GM23338 (cell line): ENCODE measurements around the gene RGMB. TPM values are rescaled to one million over a fixed set of nuclear protein-coding genes. Genes with fewer than 3 reads are reported as not detected.

Experiments
- ATAC-seq: fragments of 200-7000 bp; cut with Tn5 transposase; 3 replicates; pipeline ENCODE4 v1.9.1; 2020
- DNase-seq: peaks from one replicate; pipeline ENCODE4 v3.0.0-alpha.2; 2015; ENCODE audit warnings: low spot score
- H2AFZ ChIP-seq: fragments of 200-600 bp; sonication (generic); 2 replicates; pipeline ENCODE4 v1.8.0; 2016; ENCODE audit warnings: antibody characterized with exemption, mild to moderate bottlenecking, moderate library complexity
- H3F3A ChIP-seq: fragments of 200-600 bp; sonication (generic); replicated peaks from 2 replicates; pipeline ENCODE4 v1.8.0; 2017; ENCODE audit warnings: antibody characterized with exemption, mixed run types, low read depth
- H3K27ac ChIP-seq: fragments of 200-600 bp; sonication (generic); 2 replicates; pipeline ENCODE4 v1.6.1; 2016; ENCODE audit warnings: low read depth
- H3K27me3 ChIP-seq: fragments of 200-600 bp; sonication (generic); 2 replicates; pipeline ENCODE4 v1.8.0; 2016; ENCODE audit warnings: mild to moderate bottlenecking, mixed run types, moderate library complexity; ENCODE audit not compliant: insufficient read depth
- H3K36me3 ChIP-seq: fragments of 200-600 bp; sonication (generic); 2 replicates; pipeline ENCODE4 v1.8.0; 2016; ENCODE audit warnings: mild to moderate bottlenecking; ENCODE audit not compliant: insufficient read depth
- H3K4me1 ChIP-seq: fragments of 200-600 bp; sonication (generic); 2 replicates; pipeline ENCODE4 v1.8.0; 2016; ENCODE audit warnings: mild to moderate bottlenecking, moderate library complexity; ENCODE audit not compliant: insufficient read depth
- H3K4me2 ChIP-seq: fragments of 200-600 bp; sonication (generic); 2 replicates; pipeline ENCODE4 v1.7.1; 2017; ENCODE audit warnings: mixed run types
- H3K4me3 ChIP-seq: fragments of 200-600 bp; sonication (generic); 2 replicates; pipeline ENCODE4 v1.6.1; 2016; ENCODE audit warnings: mixed run types
- H3K79me2 ChIP-seq: fragments of 200-600 bp; sonication (generic); replicated peaks from 2 replicates; pipeline ENCODE4 v1.8.0; 2017; ENCODE audit warnings: mild to moderate bottlenecking; ENCODE audit not compliant: insufficient read depth
- H3K9me2 ChIP-seq: fragments of 200-600 bp; sonication (generic); 2 replicates; pipeline ENCODE4 v1.8.0; 2017; ENCODE audit not compliant: insufficient read depth
- H4K20me1 ChIP-seq: fragments of 200-600 bp; sonication (generic); replicated peaks from 2 replicates; pipeline ENCODE4 v1.8.0; 2017; ENCODE audit warnings: mild to moderate bottlenecking; ENCODE audit not compliant: insufficient read depth
- H3K27ac Mint-ChIP-seq: 2 replicates; pipeline ENCODE4 v1.8.0; 2020; ENCODE audit warnings: inconsistent platforms, mild to moderate bottlenecking, moderate library complexity, mixed read lengths
- H3K27me3 Mint-ChIP-seq: 3 replicates; pipeline ENCODE4 v1.8.0; 2022; ENCODE audit warnings: low read depth, mild to moderate bottlenecking, moderate library complexity, mixed read lengths, inconsistent platforms; ENCODE audit not compliant: insufficient read depth, poor library complexity
- H3K36me3 Mint-ChIP-seq: 3 replicates; pipeline ENCODE4 v1.8.0; 2021; ENCODE audit warnings: low read depth, mild to moderate bottlenecking, inconsistent platforms, moderate library complexity, mixed read lengths
- H3K4me1 Mint-ChIP-seq: 3 replicates; pipeline ENCODE4 v1.8.0; 2020; ENCODE audit warnings: mild to moderate bottlenecking, inconsistent platforms, mixed read lengths
- H3K4me3 Mint-ChIP-seq: 3 replicates; pipeline ENCODE4 v1.8.0; 2021; ENCODE audit warnings: moderate library complexity, mild to moderate bottlenecking, inconsistent platforms, mixed read lengths
- H3K9me3 Mint-ChIP-seq: 3 replicates; pipeline ENCODE4 v1.8.0; 2020; ENCODE audit warnings: moderate library complexity, mild to moderate bottlenecking, inconsistent platforms, mixed read lengths
- CREB1 ChIP-seq: fragments of 250-450 bp; sonication (Bioruptor Pico); IDR thresholded peaks from 2 replicates; pipeline ENCODE4 v1.5.0; 2020; ENCODE audit warnings: low read depth, mild to moderate bottlenecking, moderate library complexity
- CTCF ChIP-seq, 2 experiments: fragments of 200-600 bp in 1 of 2; sonication (generic) in 1 of 2; conservative IDR thresholded peaks; 2 replicates each; pipeline versions ENCODE4 v1.5.1 to v1.6.1; 2016 to 2017; ENCODE audit warnings: antibody characterized with exemption in 2 of 2, low read depth in 2 of 2, mild to moderate bottlenecking in 2 of 2, moderate library complexity in 1 of 2
- EZH2 ChIP-seq: fragments of 200-600 bp; sonication (generic); IDR thresholded peaks from one replicate; pipeline ENCODE4 v1.8.0; 2017; ENCODE audit warnings: antibody characterized with exemption, mild to moderate bottlenecking, low read depth; ENCODE audit not compliant: unreplicated experiment
- EZH2phosphoT487 ChIP-seq: fragments of 200-600 bp; sonication (generic); IDR thresholded peaks from one replicate; pipeline ENCODE4 v1.8.1; 2018; ENCODE audit warnings: antibody characterized with exemption; ENCODE audit not compliant: unreplicated experiment
- NANOG ChIP-seq: IDR thresholded peaks from 2 replicates; pipeline ENCODE4 v1.6.1; 2016; ENCODE audit warnings: antibody characterized with exemption, borderline replicate concordance
- ZNF114 ChIP-seq: fragments of 250-450 bp; sonication (Bioruptor Pico); IDR thresholded peaks from 2 replicates; pipeline ENCODE4 v1.5.0; 2020; ENCODE audit warnings: mild to moderate bottlenecking, moderate library complexity
- ZNF462 ChIP-seq: fragments of 250-450 bp; sonication (Bioruptor Pico); IDR thresholded peaks from 2 replicates; pipeline ENCODE4 v1.5.0; 2020; ENCODE audit warnings: mild to moderate bottlenecking, moderate library complexity
- polyA plus RNA-seq: library from polyadenylated mRNA; unstranded; fragments of >200 nt; fragmentation: Nextera tagmentation; extraction: Ambion mirVana; gene quantifications from 2 replicates; pipeline ENCODE4 v1.2.1, GENCODE V29; 2016
- total RNA-seq: library from RNA; depleted of rRNA; stranded (reverse); fragments of >200 nt; shearing (Covaris generic); gene quantifications from 2 replicates; pipeline ENCODE4 v1.2.3, GENCODE V29; 2014

RGMB gene
- total and polyA plus RNA-seq, 2 experiments from 2014 or later = 21.7 to 34.3 TPM

- TF ChIP-seq ZNF462 (no peak), CREB1 (no peak), EZH2 (no peak)
Observed at GRCh38 chr5:98769959-98770208, 3.6 kb upstream of the RGMB start (continued).

GRCh38 chr5:98770209-98770910 is 3.1 kb upstream of the RGMB start:
- peak overlapping the region; percentile 79; the same call in 1 of the 2 replicates for H3K27ac Mint-ChIP-seq

More at GRCh38 chr5:98770209-98770910, 3.1 kb upstream of the RGMB start:
- Mint-ChIP-seq H3K4me3 (peak overlapping the region; percentile 93), H3K9me3 (peaks cover 2% of the 10 kb centered on the region; the same call in 1 of the 3 replicates), H3K36me3 (peaks cover 8% of the 10 kb centered on the region), H3K27me3 (peaks cover 50% of the 10 kb centered on the region), H3K4me1 (peaks cover 36% of the 10 kb centered on the region)
- Histone ChIP-seq H2AFZ (0 out of 2 replicates have a peak overlapping the region, but pooled peaks have one; percentile 26), H3K9me2 (no peaks in the 10 kb centered on the region), H3K36me3 (no peaks in the 10 kb centered on the region), H3K79me2 (peaks cover 9% of the 10 kb centered on the region), H3K27ac (no peak overlapping the region), H3K4me2 (peak overlapping the region; percentile 88), H3K4me3 (peak overlapping the region; percentile 75), H4K20me1 (peaks cover 15% of the 10 kb centered on the region), H3K27me3 (peaks cover 45% of the 10 kb centered on the region), H3K4me1 (peaks cover 16% of the 10 kb centered on the region), H3F3A (peaks cover 12% of the 10 kb centered on the region; the same call in 1 of the 2 replicates)
- TF ChIP-seq NANOG = no peak
- no peak for TF ChIP-seq EZH2phosphoT487
- TF ChIP-seq EZH2 = peak; percentile 19
- no peak for TF ChIP-seq ZNF114 (CRISPR knock-in tag)
- TF ChIP-seq CTCF (conservative IDR thresholded peaks at IDR 0.05; ENCODE audit: low read depth in 2 of 2) = 0 out of 4 replicates have a peak, but pooled peaks of 1 of the 2 experiments have one; percentile 1
- ATAC-seq (no peak), DNase-seq (no peak)
